ENCODE data around the gene TMED1.

TMED1 gene

GRCh38 chr19:10797541-10798256 is 38.3 kb downstream of the TMED1 start:
- H3K36me3 ChIP-seq (ENCODE audit: control insufficient read depth, low read length) = peaks cover 66% of the 10 kb centered on the region
- H3K4me3 ChIP-seq (ENCODE audit: low read length) = no peak overlapping the region
- H3K9me3 ChIP-seq (ENCODE audit: control insufficient read depth, insufficient read depth, low read length) = no peaks in the 10 kb centered on the region
- no peaks in the 10 kb centered on the region for H3K79me2 ChIP-seq (ENCODE audit: control insufficient read depth, low read length)
- no peaks in the 10 kb centered on the region for H3F3A ChIP-seq (ENCODE audit: control insufficient read depth, insufficient read depth)
- no peaks in the 10 kb centered on the region for H3K4me1 ChIP-seq (ENCODE audit: control insufficient read depth, low read length)
- H3K9me2 ChIP-seq (replicated peaks; ENCODE audit: control insufficient read depth, low read length) = no peaks in the 10 kb centered on the region
- no peaks in the 10 kb centered on the region for H4K20me1 ChIP-seq (ENCODE audit: control insufficient read depth, insufficient read depth, low read depth, low read length)
- TF ChIP-seq EZH2phosphoT487 (IDR thresholded peaks at IDR 0.05; ENCODE audit: borderline replicate concordance, low read length) = no peak
- TF ChIP-seq, protein P1, sequence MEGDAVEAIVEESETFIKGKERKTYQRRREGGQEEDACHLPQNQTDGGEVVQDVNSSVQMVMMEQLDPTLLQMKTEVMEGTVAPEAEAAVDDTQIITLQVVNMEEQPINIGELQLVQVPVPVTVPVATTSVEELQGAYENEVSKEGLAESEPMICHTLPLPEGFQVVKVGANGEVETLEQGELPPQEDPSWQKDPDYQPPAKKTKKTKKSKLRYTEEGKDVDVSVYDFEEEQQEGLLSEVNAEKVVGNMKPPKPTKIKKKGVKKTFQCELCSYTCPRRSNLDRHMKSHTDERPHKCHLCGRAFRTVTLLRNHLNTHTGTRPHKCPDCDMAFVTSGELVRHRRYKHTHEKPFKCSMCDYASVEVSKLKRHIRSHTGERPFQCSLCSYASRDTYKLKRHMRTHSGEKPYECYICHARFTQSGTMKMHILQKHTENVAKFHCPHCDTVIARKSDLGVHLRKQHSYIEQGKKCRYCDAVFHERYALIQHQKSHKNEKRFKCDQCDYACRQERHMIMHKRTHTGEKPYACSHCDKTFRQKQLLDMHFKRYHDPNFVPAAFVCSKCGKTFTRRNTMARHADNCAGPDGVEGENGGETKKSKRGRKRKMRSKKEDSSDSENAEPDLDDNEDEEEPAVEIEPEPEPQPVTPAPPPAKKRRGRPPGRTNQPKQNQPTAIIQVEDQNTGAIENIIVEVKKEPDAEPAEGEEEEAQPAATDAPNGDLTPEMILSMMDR (IDR thresholded peaks at IDR 0.05; ENCODE audit: low read depth, low read length, poor library complexity, severe bottlenecking) = no peak
- no peaks in the 10 kb centered on the region for H3K27me3 ChIP-seq (ENCODE audit: control insufficient read depth, low read length)
- H3K4me2 ChIP-seq (ENCODE audit: low read length) = no peak overlapping the region
- H3K27ac ChIP-seq (ENCODE audit: low read depth, low read length) = no peak overlapping the region

- H3K9me2 ChIP-seq (replicated peaks; ENCODE audit: control insufficient read depth, low read length) = no peaks in the 10 kb centered on the region
- no peak overlapping the region for H3K4me2 ChIP-seq (ENCODE audit: low read length)
- H3K36me3 ChIP-seq (ENCODE audit: control insufficient read depth, low read length) = peaks cover 63% of the 10 kb centered on the region
- H3K27me3 ChIP-seq (ENCODE audit: control insufficient read depth, low read length) = no peaks in the 10 kb centered on the region
- no peak overlapping the region for H3K4me3 ChIP-seq (ENCODE audit: low read length)
- H3K27ac ChIP-seq (ENCODE audit: low read depth, low read length) = no peak overlapping the region
- H3K4me1 ChIP-seq (ENCODE audit: control insufficient read depth, low read length) = no peaks in the 10 kb centered on the region
- no peaks in the 10 kb centered on the region for H3F3A ChIP-seq (ENCODE audit: control insufficient read depth, insufficient read depth)
- TF ChIP-seq, protein P1 (IDR thresholded peaks at IDR 0.05; ENCODE audit: low read depth, low read length, poor library complexity, severe bottlenecking) = no peak
- no peak for TF ChIP-seq EZH2phosphoT487 (IDR thresholded peaks at IDR 0.05; ENCODE audit: borderline replicate concordance, low read length)
- H3K9me3 ChIP-seq (ENCODE audit: control insufficient read depth, insufficient read depth, low read length) = no peaks in the 10 kb centered on the region
- no peaks in the 10 kb centered on the region for H3K79me2 ChIP-seq (ENCODE audit: control insufficient read depth, low read length)
- no peaks in the 10 kb centered on the region for H4K20me1 ChIP-seq (ENCODE audit: control insufficient read depth, insufficient read depth, low read depth, low read length)
These were observed 38.9 kb downstream of the TMED1 start for GRCh38 chr19:10797078-10797477.

DNA sequence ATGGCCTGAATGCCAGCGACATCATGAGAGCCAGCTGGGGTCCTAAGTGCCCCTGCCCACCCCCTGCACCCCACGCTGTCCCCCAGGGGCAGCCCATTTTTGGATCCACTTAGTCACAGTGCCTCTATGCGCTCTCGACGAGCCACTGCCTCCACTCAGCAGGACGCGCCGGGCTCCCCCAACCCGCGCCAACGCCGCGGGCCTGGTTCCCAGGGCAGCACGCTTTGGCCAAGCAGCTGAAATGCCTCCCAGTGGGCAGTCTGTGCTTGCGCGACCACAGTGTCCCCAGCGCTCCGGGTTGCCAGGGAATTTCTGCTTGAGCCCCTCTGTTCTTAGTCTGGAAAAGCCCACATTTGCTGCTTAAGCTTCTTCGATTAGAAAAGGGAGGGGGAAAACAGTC is 39.4 kb downstream of the TMED1 start:
- H3K36me3 ChIP-seq (ENCODE audit: control insufficient read depth, low read length) = peaks cover 62% of the 10 kb centered on the region
- no peaks in the 10 kb centered on the region for H3K9me3 ChIP-seq (ENCODE audit: control insufficient read depth, insufficient read depth, low read length)
- no peaks in the 10 kb centered on the region for H3K9me2 ChIP-seq (replicated peaks; ENCODE audit: control insufficient read depth, low read length)
- no peak overlapping the region for H3K27ac ChIP-seq (ENCODE audit: low read depth, low read length)
- H4K20me1 ChIP-seq (ENCODE audit: control insufficient read depth, insufficient read depth, low read depth, low read length) = no peaks in the 10 kb centered on the region
- no peaks in the 10 kb centered on the region for H3K79me2 ChIP-seq (ENCODE audit: control insufficient read depth, low read length)
- no peaks in the 10 kb centered on the region for H3K27me3 ChIP-seq (ENCODE audit: control insufficient read depth, low read length)
- no peaks in the 10 kb centered on the region for H3K4me1 ChIP-seq (ENCODE audit: control insufficient read depth, low read length)
- no peak overlapping the region for H3K4me2 ChIP-seq (ENCODE audit: low read length)
- TF ChIP-seq, protein P1 (IDR thresholded peaks at IDR 0.05; ENCODE audit: low read depth, low read length, poor library complexity, severe bottlenecking) = no peak
- TF ChIP-seq EZH2phosphoT487 (IDR thresholded peaks at IDR 0.05; ENCODE audit: borderline replicate concordance, low read length) = no peak
- no peaks in the 10 kb centered on the region for H3F3A ChIP-seq (ENCODE audit: control insufficient read depth, insufficient read depth)
- H3K4me3 ChIP-seq (ENCODE audit: low read length) = no peak overlapping the region
